AG10803 (cell line): ENCODE data around the gene SLC9A3.
A peak's percentile ranks its signal among the peaks of the same experiment; 100 is the strongest.

Experiments
- DNase-seq: peaks from one replicate; pipeline ENCODE4 v3.0.0; 2010; ENCODE audit warnings: low read depth
- H3K4me3 ChIP-seq: 2 replicates; pipeline ENCODE4 v1.5.1; 2011; ENCODE audit warnings: mild to moderate bottlenecking, low read length, control low read depth
- TF ChIP-seq, protein P1 (sequence below): conservative IDR thresholded peaks from 2 replicates; pipeline ENCODE4 v1.5.1; 2011; ENCODE audit warnings: mild to moderate bottlenecking, low read length, control low read depth, inconsistent platforms

The SLC9A3 gene

DNA sequence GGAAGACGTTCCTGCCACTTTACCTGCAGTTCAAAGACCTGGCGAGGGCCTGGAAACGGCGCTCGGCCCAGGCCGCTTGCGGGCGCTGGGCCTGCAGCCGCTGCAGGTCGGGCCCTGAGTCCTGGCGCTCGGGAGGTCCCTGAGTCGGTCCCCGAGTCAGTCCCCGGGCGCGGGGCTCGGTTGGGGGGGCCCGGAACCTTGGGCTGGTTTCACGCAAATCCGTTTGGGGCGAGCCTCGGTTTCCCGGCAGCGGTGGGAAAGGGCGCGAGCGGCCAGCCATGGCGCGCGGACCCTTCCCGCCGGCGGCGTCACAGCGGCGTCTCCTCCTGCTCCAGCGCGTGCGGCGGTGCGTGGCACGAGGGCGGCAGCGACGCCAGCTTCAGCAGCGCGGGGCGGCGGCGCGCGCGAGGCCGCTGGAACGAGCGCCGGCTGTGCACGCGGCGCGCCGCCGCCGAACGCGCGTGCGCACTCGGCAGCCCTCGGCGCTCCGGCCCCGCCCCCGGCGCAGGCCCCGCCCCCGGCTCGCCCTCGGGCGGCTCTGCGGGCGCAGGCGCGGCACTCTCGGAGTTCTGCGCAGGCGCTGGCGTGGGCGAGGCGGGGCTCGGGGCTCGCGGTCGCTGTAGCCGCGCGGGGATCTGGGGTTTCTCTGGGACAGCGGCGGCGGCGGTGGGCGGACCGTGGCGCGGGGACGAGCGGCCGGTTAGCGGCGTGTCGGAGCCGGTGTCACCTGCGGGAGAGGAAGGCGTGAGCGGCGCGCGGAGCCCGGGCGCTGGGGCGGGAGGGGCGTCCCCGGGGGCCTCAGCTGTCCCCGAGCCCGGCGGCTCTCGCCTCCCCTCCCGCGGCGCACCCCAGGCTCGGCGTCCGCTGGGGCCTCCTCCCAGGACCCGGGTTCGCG lies 51.3 kb downstream of the SLC9A3 start:
- TF ChIP-seq, protein P1, sequence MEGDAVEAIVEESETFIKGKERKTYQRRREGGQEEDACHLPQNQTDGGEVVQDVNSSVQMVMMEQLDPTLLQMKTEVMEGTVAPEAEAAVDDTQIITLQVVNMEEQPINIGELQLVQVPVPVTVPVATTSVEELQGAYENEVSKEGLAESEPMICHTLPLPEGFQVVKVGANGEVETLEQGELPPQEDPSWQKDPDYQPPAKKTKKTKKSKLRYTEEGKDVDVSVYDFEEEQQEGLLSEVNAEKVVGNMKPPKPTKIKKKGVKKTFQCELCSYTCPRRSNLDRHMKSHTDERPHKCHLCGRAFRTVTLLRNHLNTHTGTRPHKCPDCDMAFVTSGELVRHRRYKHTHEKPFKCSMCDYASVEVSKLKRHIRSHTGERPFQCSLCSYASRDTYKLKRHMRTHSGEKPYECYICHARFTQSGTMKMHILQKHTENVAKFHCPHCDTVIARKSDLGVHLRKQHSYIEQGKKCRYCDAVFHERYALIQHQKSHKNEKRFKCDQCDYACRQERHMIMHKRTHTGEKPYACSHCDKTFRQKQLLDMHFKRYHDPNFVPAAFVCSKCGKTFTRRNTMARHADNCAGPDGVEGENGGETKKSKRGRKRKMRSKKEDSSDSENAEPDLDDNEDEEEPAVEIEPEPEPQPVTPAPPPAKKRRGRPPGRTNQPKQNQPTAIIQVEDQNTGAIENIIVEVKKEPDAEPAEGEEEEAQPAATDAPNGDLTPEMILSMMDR = no peak
- DNase-seq = peak; percentile 77
- H3K4me3 ChIP-seq = peak overlapping the region; percentile 73

DNA sequence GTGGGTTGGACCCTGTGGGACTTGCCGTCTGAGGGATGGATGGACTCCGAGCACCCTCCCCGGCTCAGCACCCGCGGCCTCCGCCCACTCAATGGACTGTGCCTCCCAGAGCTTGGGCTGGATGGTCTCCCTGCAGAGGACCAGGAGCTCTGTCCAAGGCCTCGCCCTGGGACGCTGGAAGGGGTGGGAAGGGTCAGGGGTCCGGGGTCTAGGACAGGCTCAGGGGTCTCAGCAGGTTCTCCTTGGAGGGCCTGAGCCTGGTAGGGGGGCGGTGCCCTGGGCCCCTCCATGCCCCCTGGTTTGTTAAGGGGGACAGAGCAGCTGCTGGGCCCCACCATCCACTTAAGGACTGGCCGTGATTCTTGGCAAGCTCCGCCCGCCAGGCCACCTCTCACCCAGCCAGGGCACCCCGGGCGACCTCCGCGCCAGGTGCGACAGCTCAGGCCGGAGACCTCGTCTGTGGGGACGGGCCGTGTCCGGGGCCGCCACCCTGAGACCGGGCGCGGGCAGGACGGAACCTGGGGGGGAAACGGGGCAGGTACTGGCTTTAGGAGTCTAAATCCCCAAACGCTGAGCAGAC lies 52.1 kb downstream of the SLC9A3 start:
- no peak for DNase-seq
- TF ChIP-seq, protein P1 = no peak

DNA sequence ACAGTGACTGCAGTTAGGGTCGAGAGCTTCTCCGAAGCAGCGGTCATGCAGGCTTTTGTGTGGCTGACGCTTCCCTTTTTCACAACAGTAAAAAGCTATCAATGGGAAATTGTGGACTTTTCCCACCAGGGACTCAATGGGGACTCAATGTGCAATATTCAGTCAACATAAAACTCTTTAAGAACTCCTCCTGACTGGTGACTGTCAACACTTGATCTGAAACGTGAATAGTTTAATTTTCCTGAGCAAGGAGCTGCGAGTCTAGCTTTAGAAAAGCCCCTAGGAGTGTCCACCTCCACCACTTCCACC lies 52.5 kb downstream of the SLC9A3 start:
- TF ChIP-seq, protein P1 = no peak
- H3K4me3 ChIP-seq = peak overlapping the region; percentile 73
- DNase-seq = no peak

More for the DNA sequence above, 52.1 kb downstream of the SLC9A3 start:
- H3K4me3 ChIP-seq = peak overlapping the region; percentile 73

DNA sequence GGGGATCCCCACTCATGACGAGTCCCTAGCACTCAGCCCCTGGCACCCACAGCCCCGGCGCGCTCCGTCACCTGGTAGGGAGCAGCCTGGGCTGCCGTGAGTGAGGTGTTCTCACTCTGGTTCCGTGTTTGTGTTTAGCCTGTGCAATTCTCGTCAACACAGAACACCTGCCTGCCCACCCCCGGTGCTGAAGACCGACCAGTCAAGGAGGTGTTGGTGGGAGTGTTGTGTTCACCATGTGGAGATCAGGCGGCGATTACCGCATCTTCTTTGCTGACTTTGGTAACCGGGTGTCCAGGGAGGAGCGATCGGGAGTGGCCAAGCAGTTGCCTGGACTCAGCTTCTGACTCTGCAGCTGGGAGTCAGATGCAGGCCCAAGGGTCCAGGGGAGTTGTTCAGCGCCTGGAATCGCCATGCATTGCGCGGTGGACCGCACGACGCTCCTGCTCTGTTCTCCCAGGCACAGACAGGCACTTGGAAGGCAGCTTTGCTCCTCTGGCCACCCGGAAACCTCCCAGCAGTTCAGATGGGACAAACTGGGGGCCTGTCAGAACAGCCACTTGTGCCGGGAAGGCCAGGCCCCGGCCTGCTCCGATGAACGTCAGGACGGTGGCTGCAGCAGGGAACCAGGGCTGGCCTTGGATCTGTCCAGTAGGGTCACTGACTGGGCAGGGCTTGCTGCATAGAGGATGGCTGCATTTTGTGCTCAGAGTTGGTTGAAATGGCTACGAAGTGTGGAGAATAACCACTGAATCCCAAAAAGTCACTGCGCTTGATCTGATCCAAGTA lies 53.1 kb downstream of the SLC9A3 start:
- no peak for DNase-seq
- TF ChIP-seq, protein P1 = no peak
- peak overlapping the region; percentile 13 for H3K4me3 ChIP-seq

GRCh38 chr5:469752-470483 lies 54.3 kb downstream of the SLC9A3 start:
- no peak for DNase-seq
- H3K4me3 ChIP-seq = no peak overlapping the region

GRCh38 chr5:468401-468800 lies 55.8 kb downstream of the SLC9A3 start:
- TF ChIP-seq, protein P1 = no peak
- no peak overlapping the region for H3K4me3 ChIP-seq
- DNase-seq = no peak

More at GRCh38 chr5:469752-470483, 54.3 kb downstream of the SLC9A3 start:
- TF ChIP-seq, protein P1 = no peak
